Effector CD4-positive, alpha-beta T cell (primary cell): ENCODE results near the gene PRPF6.

Source experiments
- DNase-seq: peaks from one replicate; pipeline ENCODE4 v3.0.0-alpha.2; 2020

Gene PRPF6

DNA sequence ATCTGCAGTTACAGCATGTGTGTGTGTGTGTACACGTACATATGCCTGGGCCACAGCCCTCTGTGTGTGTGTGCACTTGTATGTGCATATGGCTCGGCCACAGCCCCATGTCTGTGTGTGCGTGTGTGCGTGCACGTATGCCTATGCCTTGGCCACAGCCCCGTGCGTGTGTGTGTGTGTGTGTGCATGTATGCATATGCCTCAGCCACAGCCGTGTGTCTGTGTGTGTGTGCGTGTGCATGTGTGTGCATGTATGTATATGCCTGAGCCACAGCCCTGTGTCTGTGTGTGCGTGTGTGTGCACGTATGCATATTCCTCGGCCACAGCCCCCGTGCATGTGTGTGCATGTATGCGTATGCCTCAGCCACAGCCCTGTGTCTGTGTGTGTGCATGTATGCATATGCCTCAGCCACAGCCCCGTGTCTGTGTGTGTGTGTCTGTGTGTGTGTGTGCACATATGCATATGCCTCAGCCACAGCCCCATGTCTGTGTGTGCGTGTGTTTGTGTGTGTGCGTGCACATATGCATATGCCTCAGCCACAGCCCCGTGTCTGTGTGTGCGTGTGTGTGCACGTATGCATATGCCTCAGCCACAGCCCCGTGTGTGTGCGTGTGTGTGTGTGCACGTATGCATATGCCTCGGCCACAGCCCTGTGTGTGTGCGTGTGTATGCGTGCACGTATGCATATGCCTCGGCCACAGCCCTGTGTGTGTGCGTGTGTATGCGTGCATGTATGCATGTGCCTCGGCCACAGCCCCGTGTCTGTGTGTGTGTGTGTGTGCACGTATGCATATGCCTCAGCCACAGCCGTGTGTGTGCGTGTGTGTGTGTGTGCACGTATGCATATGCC lies 40.4 kb downstream of the PRPF6 start:
- no peak for DNase-seq

DNA sequence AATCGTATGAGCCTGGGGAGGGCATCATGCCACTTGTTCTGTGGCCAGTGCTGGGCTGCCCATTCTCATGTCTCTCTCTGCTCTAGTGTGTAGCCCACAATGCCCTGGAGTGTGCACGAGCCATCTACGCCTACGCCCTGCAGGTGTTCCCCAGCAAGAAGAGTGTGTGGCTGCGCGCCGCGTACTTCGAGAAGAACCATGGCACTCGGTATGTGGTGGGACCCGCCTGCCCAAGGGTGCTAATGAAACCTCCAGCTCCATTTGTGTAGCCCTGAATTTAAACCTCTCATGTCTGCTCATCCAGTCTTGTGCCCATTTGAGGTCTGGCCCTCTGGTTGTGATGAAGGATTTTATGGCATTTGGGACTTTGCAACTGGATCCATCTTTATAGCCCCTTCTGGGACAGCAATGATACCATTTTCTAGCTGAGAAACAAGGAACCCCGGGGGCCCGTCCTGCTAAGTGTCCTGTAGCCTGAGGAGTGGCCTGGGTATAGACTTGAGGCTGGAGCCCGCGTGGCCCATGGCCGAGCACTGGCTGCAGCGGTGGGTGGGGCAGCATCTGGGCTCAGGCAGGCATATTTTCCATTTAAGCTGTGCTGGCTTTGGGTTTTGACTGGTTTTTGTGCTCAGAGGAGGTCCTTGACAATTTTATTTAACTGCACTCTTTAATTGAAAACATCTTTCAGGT lies 41.9 kb downstream of the PRPF6 start:
- no peak for DNase-seq

DNA sequence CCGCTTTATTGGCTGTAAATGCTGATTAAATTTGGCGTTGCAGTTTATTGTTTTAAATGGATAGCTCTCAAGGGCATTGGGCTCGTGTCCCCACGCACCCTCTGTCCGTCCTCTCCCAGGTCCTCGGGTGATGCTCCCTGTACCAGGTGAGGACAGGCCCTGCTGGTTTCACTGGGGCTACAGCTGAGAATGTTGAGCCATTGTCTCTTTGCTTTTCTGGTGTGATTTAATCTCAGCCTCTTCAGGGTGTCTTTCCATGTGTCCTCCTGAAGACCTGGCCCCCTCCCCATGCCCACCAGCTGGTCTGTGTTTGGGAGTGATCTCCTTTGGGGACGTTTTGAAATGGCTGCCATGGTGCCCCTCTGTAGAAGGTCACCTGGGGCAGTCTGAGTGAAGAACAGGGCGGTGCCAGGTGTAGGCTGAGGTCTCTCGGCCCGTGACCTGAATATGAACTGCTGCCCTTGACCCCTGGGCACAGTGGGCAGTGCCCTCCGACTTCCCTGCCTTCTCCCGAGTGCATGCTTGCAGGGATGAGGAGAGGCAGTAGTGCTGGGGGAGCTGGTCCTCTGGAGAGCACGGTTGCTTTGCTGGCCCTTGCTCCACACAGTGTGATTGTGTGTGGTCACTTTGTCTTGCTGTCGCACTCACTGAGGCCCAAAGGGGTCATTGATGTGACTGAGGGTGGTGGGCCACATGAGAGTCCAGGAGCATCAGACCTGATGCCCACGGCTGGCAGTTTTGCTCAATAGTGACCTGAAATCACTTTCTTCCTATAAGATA lies 42.6 kb downstream of the PRPF6 start:
- DNase-seq = no peak

DNA sequence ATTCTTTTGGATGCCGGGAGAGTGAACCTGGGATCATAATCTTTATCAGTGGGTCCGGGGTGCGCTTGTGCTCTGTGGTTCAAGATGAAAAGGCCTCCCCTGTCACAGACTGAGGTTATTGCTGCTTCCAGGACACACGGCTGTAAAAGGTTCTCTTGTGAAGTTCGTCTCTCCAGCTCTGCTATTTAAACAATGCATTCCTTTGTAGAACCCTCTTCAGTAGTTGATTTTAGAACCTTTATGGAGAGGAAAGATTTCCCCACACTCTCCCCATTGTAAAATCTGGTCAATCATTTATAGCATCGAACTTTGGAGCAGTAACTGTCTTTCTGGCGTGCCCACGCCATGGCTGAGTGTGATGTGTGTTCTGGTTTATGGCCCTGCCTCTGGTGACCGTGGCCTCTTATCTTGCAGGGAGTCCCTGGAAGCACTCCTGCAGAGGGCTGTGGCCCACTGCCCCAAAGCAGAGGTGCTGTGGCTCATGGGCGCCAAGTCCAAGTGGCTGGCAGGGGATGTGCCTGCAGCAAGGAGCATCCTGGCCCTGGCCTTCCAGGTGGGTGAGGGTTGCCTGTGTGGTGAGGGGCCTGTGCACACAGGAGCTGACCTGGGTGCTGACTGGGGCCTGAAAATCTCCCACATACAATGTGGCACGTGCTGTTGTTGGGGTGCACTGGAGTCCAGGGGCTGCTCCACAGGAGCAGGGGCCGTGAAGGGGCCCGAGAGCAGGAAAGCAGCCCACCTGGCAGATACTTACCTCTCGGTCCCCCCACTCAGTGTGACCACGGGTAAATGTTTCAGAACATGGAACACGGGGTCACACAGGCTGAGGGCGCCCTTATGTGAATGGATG lies 43.4 kb downstream of the PRPF6 start:
- DNase-seq = no peak

DNA sequence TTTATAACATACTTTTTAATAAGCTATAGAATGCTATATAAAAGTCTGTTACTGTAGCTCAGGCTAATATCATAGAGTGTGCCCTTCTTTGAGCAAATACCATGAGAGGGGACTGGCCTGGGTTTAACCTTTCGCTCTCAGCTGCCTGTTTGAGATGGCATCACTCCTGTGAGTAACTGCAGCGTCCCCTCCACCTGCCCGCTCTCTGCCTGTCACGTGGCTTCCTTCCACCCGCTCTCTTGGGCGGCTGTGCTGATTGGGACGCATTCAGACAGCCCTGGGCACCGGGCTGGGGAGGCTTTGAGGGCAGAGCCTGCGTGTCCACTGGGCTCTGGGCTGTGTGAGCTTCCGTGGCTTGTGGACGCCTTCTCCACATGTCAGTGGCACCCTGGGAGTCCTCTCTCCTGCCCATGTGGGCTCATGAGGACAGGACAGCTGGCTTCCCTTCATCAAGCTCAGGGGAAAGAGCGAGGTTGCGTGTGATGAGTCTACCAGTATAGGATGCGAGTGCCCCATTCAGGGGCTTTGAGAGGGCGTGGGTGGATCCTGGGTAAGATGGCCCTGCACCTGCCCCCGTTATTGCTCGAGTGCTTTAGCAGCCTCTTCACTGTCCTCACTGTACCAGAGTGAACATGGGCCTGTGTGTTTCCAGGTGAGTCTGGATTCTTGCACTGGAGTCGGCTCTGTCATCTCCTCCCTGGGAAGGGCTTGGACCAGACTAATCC lies 44.3 kb downstream of the PRPF6 start:
- no peak for DNase-seq

DNA sequence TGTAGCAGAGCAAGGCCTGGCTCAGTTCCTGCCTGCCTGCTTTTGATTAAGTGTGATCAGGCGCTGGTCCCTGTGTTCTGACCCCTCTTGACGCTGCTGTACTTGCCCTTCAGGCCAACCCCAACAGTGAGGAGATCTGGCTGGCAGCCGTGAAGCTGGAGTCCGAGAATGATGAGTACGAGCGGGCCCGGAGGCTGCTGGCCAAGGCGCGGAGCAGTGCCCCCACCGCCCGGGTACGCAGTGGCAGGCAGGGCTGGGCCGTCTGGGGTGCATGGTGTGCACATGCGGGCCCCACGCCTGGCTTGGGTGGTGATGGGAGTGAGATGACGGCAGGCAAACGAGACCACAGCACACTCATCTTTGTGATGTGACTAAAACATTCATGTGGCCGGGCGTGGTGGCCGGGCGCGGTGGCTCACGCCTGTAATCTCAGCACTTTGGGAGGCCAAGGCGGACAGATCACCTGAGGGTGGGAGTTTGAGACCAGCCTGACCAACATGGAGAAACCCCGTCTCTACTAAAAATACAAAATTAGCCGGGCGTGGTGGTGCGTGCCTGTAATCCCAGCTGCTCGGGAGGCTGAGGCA lies 45.0 kb downstream of the PRPF6 start:
- no peak for DNase-seq

DNA sequence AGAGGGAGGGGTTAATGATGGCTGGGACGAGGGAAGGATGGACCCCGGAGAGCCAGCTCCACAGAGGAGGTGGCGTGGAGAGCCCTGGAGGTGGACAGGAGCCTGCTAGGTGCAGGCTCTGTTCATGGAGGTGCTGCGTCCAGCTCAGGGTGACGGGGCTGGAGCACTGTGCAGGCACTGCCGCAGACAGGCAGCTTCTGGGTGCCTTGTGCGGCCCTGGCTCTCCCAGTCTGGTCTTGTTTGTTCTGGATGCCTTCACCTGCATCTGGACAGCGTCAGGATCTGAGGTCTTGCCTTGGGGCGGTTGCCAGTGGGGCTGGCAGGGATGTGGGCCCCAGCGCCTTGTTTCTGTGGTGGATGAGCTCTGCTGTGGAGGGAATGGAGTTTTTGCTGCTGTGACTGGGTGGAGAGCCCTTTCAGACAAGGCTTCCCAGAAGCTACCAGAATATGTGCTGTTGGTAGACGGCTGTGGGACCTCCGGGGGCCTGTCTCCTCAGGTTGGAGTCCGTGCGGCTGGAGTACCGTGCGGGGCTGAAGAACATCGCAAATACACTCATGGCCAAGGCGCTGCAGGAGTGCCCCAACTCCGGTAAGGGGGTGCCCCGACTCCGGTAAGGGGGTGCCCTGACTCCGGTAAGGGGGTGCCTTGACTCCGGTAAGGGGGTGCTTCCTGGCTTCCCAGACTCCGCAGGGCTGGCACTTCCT lies 47.2 kb downstream of the PRPF6 start:
- no peak for DNase-seq

DNA sequence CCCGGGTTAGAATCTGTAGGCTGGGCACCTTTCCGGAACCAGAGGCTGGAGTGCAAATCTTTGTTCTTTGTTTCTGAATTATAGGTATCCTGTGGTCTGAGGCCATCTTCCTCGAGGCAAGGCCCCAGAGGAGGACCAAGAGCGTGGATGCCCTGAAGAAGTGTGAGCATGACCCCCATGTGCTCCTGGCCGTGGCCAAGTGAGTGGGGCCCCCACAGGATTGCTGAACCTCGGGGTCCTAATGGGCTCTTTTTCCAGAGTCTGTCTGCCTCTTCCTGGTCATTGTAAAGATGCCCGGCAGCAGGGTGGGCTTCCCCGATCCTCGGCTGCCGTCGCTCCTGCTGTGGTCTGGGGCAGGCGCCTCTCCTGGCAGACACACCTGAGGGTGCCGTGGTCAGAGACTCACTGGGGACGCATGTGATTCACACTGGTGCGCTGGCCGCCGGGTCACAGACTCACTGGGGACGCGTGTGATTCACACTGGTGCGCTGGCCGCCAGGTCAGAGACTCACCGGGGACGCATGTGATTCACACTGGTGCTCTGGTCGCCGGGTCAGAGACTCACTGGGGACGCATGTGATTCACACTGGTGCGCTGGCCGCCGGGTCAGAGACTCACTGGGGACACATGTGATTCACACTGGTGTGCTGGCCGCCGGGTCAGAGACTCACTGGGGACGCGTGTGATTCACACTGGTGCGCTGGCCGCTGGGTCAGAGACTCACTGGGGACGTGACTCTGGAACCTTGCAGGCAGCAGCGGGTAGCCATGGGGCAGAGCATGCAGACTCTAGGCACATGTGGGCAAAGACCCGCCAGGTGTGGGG lies 48.6 kb downstream of the PRPF6 start:
- no peak for DNase-seq

DNA sequence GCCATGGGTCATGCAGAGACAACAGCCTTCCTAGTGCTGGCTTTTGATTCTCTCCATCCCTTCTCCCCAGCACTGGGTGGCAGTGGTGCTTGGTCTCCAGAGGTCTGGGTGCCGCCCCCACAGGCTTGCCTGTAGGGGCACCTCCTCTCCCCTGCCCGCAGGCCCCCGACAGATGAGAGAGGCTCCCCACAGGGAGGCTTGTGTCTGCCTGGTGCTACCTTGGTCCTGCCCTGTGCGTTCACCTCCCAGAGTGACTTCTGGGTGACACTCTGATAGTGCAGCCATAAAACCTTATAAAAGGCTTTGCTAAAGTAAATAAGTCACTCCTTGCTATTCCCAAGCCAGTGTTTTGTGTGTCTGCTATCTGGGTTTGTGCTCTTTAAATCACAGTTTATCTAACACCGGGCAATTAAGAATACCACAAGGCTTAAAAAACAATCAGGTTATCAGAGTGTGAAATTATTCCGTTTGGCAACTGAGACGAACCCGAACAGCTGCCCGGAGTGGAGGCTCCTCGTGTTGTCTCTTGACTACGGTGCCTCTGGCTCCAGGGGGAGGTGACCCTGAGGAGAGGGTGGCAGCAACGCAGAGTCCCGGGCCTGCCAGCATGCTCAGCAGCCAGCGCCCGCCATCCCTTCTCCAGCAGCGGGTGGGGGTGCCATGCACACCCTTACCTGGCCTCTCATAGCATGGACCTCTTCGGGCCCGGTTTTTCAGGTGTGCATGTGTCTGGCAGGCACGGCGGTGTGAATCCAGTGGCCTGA lies 49.6 kb downstream of the PRPF6 start:
- no peak for DNase-seq

DNA sequence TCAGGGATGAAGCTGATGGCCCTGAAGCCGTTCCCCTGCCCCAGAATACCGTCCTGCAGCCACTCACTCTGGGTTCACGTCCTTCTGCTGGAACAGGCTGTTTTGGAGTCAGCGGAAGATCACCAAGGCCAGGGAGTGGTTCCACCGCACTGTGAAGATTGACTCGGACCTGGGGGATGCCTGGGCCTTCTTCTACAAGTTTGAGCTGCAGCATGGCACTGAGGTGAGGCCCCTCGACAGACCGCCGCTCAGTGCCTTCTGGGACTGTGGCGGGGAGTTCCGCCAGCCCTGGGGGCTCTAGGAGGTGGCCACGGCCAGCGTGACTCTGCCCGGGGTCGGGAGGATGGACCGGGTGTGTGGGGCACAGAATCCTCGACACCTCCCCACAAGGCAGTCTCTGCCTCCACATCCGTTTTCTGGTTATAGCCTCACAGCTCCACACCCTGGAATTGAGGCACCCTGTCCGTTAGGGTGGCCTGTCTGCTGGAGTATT lies 50.9 kb downstream of the PRPF6 start:
- DNase-seq = no peak

DNA sequence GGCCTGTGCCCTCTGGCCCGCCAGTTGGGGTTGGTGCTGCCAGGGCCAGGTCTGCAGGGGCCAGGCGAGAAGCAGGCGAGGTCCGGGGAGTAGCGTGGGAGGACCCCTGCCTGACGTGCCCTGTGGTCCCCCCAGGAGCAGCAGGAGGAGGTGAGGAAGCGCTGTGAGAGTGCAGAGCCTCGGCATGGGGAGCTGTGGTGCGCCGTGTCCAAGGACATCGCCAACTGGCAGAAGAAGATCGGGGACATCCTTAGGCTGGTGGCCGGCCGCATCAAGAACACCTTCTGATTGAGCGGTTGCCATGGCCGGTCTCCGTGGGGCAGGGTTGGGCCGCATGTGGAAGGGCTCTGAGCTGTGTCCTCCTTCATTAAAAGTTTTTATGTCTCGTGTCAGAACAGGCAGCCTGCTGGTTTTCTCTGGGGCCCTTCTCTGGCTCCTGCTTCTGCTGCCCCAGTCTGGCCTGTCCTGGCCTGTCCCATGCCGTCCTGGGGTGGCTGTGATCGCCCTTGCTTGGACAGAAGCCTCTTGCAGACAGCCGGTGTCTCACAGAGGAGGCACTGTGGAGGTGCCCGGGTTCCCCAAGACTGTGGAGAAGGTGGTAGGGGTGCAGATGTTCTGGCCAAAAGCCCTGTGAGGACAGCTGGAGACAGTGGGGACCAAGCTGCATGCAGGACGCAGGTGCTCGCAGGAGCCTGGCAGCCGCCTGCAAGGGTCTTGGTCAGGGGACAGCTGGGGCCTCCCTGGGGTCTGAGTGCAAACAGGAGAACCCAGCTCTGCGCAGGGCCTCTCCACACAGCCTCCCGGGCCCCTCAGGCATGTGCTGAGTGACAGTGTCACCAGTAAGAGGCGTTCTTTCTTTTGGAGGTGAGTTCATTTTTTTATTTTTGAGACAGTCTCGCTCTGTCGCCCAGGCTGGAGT lies 52.0 kb downstream of the PRPF6 start:
- no peak for DNase-seq

DNA sequence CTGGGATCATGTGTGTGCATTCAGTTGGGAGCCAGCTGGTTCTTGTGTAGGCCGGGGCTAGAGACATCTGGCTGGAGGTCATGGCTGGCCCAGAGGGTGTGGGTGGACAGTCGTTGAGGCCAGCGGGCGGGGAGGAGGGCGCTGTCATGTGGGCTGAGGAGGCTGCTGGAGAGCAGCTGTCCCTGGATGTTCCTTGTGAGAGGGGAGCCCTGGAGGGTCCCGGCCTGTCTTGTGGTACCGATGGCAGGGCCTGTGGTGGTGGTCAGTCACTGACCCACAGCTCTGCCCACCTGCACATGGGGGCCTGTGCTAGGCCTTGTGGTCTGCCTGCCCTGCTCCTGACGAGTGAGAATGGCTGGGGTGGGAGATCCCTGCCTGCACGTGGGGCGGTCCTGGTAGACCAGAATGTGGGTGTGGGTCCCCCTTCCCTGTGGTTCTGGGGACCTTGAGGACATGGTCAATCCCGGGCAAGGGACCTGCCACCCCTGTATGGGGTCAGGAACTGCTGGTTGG lies 53.1 kb downstream of the PRPF6 start:
- DNase-seq = no peak

DNA sequence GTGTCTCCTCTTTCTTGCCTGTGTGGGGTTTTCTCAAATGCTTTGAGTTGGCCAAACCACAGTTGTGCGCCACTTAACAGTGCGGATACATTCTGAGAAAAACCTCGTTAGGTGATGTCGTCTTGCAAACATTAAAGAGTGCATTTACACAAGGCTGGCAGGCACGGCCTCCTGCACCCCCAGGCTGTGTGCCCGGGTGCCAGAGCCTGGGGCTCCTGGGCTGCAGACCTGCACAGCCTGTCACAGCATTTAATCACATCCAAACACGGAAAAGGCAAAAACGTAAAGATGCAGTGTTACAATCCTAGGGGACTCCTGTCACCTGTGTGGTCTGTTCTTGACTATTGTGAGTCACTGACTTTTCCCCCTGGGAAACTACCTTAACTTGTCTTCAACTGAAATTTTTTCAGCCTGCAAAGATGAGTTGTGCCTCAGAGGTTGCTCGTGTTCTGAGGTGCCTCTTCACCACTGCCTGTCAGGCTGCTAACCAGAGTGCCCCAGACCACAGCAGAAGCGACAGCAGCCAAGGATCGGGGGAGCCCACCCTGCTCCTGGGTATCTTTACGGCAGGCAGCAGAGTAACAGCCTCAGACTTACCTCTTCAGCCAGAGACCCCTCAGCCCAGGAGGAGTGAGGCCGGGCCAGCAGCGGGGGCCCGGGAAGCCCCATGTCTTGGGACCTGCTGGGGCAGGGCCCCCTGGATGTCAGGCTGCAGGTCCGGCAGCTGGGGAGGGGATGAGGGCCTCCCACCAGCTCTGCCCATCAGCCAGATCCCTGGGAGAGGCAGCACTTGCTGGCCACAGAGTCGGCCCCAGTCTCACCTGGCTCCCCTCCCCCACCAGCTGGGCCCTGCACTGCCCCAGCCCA lies 54.4 kb downstream of the PRPF6 start:
- DNase-seq = no peak

DNA sequence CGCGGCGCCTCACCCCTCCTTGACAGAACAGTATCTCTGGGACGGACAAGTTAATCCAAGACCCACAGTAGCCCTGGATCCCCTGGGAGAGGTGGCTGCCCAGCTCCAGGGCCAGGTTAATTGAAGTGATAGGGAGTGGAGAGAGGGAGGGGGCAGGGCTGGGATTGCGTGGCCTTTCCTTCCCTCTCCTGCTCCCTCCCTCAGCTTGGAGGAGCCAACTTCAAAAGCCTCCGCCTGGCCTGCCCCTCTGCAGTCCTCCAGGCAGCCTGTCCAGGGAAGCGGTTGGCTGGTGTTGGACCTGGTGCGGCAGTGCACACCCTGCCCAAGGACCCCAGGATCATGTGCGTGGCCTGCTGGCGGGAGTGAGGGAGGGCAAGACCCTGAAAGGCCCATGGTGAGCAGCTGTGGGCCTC lies 55.0 kb downstream of the PRPF6 start, which contains the start of gene C20orf204:
TSS of gene C20orf204 (plus strand) at position 250 of the 413 bp plus-strand sequence. CDS start at position 392, 142 bp downstream.
- DNase-seq = no peak

DNA sequence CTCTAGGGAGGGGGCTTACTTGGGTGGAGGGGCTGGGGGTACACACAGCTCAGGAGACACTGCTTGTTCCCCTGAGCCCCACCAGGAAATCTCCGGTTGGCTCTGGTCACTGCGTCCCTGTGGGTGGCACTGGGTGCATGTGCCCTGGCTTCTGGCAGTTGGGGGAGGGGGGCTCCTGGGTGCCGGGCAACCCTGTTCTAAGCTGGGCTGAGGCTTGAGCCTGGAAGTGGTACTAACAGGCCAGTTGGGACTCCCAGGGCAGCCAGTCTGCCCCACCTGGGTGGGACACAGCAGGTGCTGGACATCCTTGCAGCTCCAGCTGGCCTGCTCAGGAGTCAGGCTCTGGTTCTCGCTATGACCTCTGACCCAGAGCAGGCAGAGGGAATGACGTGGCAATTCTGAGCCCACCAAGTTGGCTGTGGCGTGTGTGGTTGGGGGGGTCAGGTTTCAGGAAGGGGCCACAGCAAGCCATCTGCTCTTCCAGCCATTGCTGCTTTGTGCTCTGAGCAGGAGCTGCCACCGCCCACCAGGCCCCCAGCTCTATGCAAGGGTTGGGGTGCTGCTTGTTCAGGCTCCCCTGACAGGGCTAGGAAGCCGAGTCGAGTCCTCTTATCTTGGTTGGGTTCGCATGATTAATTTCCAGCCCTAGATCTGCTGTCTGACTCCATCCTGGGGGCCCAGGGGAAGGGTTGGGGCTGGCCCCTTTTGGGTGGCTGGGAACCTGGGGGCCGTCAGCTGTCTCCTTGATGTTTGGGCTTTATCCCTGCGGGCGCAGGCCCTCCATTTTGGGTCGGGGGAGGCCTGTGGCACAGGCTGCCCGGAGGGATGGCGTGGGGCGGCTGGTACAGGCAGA lies 55.6 kb downstream of the PRPF6 start:
- DNase-seq = no peak

DNA sequence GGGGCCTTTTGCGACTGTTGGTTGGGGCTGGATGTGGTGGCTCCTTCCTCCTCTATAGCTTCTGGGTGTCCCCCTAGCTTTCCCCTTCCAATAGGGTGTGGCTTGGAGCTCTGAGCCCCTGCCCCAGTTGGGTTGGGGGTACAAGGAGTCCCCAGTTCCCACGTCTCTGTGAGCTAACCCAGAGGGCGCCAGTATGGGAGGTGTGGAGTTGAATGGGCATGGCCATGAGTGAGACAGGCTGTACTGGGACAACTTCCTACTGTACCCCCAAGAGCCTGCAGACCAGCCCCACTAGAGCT lies 56.2 kb downstream of the PRPF6 start:
- DNase-seq = no peak
